ENCODE measurements around the gene SLC12A9. TPM values are rescaled to one million over a fixed set of nuclear protein-coding genes. Genes with fewer than 3 reads are reported as not detected.

The SLC12A9 gene
- total RNA-seq, 1 experiment from 2014 or later: 29.9 TPM

DNA sequence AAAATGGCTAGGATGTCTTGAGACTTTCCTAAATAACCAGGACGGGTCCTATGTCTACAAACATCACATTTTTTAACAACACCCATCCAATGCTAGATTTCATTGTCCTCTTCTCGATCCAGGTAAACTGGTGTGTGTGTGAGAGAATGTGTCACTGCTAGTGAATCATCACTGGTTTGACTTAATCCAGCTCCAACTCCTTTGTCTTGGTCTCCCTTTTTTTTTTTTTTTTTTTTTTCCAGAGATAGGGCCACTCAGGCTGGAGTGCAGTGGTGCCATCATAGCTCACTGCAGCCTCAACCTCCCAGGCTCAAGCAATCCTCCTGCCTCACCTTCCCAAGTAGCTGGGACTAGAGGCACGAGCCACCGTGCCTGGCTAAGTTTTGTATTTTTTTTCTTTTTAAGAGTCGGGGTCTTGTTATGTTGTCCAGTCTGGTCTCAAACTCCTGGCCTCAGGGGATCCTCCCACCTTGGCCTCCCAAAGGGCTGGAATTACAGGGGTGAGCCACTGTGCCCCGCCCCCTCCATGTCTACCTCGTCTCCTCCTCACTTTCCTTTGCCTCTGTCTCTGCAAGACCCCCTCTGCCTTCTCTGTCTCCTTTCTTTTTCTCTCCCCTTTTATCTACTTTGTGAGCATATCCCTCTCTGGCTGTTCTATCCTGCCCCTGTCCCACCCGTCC lies 39.2 kb downstream of the SLC12A9 start:
- H3K4me3 Mint-ChIP-seq (ENCODE audit: low read depth, unreplicated experiment): peak overlapping the region; percentile 67
- TF ChIP-seq, protein P1, sequence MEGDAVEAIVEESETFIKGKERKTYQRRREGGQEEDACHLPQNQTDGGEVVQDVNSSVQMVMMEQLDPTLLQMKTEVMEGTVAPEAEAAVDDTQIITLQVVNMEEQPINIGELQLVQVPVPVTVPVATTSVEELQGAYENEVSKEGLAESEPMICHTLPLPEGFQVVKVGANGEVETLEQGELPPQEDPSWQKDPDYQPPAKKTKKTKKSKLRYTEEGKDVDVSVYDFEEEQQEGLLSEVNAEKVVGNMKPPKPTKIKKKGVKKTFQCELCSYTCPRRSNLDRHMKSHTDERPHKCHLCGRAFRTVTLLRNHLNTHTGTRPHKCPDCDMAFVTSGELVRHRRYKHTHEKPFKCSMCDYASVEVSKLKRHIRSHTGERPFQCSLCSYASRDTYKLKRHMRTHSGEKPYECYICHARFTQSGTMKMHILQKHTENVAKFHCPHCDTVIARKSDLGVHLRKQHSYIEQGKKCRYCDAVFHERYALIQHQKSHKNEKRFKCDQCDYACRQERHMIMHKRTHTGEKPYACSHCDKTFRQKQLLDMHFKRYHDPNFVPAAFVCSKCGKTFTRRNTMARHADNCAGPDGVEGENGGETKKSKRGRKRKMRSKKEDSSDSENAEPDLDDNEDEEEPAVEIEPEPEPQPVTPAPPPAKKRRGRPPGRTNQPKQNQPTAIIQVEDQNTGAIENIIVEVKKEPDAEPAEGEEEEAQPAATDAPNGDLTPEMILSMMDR (IDR thresholded peaks at IDR 0.05; ENCODE audit: unreplicated experiment): no peak
- CTCF ChIA-PET: no interaction called here
- peaks cover 26% of the 10 kb centered on the region for H3K4me1 Mint-ChIP-seq (ENCODE audit: low read depth, unreplicated experiment)
- BruUV-seq (replicated peaks): no TSS peak
- H3K36me3 Mint-ChIP-seq (ENCODE audit: insufficient read depth, unreplicated experiment): peaks cover 50% of the 10 kb centered on the region
- intact Hi-C loops (cut with micrococcal nuclease; ENCODE audit: unreplicated experiment): loop anchor here (10.0 kb wide), 1 partner anchor 73 kb away; the partner anchor contains the start of gene MUC12
- no peak for DNase-seq
- no peaks in the 10 kb centered on the region for H3K9me3 Mint-ChIP-seq (ENCODE audit: low read depth, unreplicated experiment)
- peaks cover 13% of the 10 kb centered on the region for H3K27me3 Mint-ChIP-seq (ENCODE audit: unreplicated experiment)
- peak overlapping the region; percentile 65 for H3K27ac Mint-ChIP-seq (ENCODE audit: unreplicated experiment)

DNA sequence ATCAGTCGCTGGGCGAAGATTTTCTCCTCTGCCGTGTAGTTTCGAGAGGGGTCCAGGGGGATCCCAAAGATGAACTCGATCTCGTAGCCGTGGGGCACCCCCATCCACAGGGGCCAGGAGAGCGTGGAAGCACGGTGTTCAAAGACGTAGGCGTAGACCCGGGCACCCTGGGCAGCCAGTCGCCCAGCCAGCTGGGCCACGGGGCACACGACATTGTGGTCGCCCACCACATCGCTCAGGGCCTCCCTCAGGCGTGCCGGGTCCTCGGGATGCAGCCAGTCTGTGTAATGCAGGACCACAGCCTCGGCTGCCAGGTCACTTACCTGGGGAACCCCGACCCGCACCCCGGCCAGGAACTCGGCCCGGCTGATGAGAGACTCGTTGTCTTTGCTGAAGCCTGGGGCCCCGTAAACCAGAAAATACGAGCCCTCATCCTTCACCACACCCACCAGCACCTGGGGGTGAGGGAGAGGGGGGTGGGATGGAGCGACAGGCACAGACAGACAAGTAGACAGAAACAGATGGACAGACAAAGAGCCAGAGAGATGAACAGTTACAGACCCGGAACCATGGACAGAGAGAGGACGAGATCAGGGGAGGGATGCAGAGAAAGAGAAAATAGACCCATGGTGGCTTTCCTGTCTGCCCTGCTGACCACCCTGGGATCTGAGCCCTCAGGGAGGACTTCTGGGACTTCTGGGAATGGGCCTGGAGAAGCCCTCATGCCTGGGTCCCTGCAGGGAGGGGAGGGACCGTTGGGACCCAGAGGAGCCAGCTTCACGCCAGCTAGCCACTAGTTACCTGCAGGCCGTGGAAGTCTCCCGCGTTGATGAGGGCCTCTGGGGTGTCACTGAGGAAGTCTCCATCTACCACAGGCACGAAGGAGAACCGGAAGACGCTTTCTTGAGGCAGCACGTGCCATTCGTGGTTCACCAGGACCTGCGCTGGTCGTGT lies 40.1 kb downstream of the SLC12A9 start:
- Mint-ChIP-seq H3K27me3 (ENCODE audit: unreplicated experiment) (peaks cover 16% of the 10 kb centered on the region), H3K9me3 (ENCODE audit: low read depth, unreplicated experiment) (no peaks in the 10 kb centered on the region), H3K4me1 (ENCODE audit: low read depth, unreplicated experiment) (peaks cover 26% of the 10 kb centered on the region), H3K36me3 (ENCODE audit: insufficient read depth, unreplicated experiment) (peaks cover 41% of the 10 kb centered on the region), H3K27ac (ENCODE audit: unreplicated experiment) (no peak overlapping the region), H3K4me3 (ENCODE audit: low read depth, unreplicated experiment) (no peak overlapping the region)
- CTCF ChIA-PET: no interaction called here
- TF ChIP-seq, protein P1 (IDR thresholded peaks at IDR 0.05; ENCODE audit: unreplicated experiment): no peak
- intact Hi-C loops (cut with micrococcal nuclease; ENCODE audit: unreplicated experiment): loop anchor here (10.0 kb wide), 1 partner anchor 72 kb away; the partner anchor contains the start of gene MUC12
- no TSS peak for BruUV-seq (replicated peaks)
- no peak for DNase-seq

DNA sequence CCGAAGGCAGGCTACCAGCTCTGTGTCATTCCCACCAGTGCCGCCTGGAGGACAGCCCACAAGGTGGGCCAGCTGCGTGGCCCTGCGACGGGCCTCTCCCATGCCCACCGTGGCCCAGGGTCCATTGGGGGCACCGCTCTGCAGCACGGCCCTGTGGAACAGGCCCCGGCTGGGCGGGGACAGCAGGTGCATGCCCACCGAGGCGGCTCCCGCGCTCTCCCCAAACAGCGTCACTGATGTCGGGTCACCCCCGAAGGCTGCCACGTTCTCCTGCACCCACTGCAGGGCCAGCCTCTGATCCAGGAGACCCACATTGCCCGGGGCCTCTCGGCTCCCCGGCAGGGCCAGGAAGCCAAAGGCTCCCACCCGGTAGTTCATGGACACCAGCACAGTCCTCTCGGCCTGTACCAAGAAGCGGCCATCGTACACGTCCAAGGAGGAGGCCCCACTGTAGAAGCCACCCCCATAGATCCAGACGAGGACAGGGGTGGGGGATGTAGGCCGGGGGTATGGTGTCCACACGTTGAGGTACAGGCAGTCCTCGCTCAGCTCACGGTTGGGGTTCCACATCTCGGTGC lies 40.9 kb downstream of the SLC12A9 start:
- H3K4me3 Mint-ChIP-seq (ENCODE audit: low read depth, unreplicated experiment): no peak overlapping the region
- CTCF ChIA-PET: no interaction called here
- intact Hi-C loops (cut with micrococcal nuclease; ENCODE audit: unreplicated experiment): loop anchor here (10.0 kb wide), 1 partner anchor 71 kb away; the partner anchor contains the start of gene MUC12
- peaks cover 23% of the 10 kb centered on the region for H3K4me1 Mint-ChIP-seq (ENCODE audit: low read depth, unreplicated experiment)
- peaks cover 23% of the 10 kb centered on the region for H3K27me3 Mint-ChIP-seq (ENCODE audit: unreplicated experiment)
- DNase-seq: no peak
- H3K27ac Mint-ChIP-seq (ENCODE audit: unreplicated experiment): no peak overlapping the region
- H3K36me3 Mint-ChIP-seq (ENCODE audit: insufficient read depth, unreplicated experiment): peaks cover 37% of the 10 kb centered on the region
- no TSS peak for BruUV-seq (replicated peaks)
- H3K9me3 Mint-ChIP-seq (ENCODE audit: low read depth, unreplicated experiment): no peaks in the 10 kb centered on the region
- TF ChIP-seq, protein P1 (IDR thresholded peaks at IDR 0.05; ENCODE audit: unreplicated experiment): no peak
